GM19438 (cell line): ENCODE measurements around the gene EFCC1.
"Not testable (repeated sequence)": the region's sequence is repeated elsewhere in the genome, so short reads cannot be mapped to it uniquely, and the experiment has no call there.

Experiments
- ATAC-seq: cut with Tn5 transposase; IDR thresholded peaks from one replicate; pipeline ENCODE4 v1.9.1; 2021; ENCODE audit warnings: low read depth; ENCODE audit not compliant: unreplicated experiment

Gene EFCC1

GRCh38 chr3:129051871-129052340 is 50.8 kb downstream of the EFCC1 start:
- no peak for ATAC-seq

- ATAC-seq = no peak
These were observed 51.6 kb downstream of the EFCC1 start for GRCh38 chr3:129052675-129053074.

DNA sequence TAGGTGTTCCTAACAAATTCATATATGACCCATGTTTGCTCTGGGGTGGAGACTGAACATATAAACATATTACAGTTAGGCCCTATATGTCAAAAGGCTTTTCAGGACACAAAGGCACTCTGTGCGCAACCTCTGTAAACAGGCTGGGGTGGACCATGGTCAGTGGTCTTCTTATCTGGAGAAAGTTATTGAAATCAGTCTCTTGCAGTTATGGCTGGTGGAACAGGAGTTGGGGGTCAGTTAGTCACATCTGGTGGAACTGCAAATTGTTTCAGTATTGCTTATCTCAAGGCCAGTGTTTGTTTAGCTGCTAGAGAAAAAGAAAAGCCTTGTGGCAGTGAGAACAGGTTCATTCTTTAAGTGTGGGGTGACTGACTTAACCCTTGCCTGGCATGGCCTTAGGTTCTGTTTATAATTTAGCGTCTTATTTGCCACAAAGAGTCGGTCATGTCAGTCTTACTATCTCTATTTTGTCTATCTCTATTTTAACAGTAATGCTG is 53.6 kb downstream of the EFCC1 start:
- ATAC-seq = no peak

DNA sequence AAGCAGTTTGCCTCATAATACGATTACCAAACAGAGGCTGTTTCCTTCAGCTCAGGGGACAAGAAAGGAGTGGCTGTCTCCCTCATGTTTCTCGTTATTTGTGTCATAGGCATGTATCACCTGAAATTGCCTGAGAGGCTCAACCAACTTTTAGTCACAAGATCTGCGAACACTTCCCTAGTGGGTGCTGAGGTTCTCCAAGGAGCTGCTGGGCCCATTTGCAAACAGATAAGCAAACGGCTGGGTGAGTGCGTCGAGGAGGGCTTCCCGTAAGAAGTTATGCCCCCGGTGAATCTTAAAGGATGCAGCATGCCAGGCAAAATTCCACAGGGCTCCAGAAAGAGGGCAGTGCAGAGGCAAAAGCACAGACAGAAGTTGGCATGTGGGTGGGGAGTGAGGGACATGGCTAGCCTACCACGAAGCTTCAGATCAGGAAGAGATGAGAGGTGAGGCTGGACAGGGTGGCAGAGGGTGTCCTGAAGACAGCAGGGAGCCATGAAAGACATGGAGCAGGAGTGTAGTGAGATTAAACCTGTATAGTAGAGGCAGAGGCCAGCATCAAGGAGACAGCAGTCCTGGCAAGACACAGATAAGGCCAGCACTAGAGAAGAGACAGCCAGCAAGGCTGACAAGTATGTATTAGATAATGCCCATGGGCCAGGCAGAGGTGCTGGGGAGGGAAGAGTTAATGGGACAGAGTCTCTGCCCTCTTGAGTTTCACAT is 55.5 kb downstream of the EFCC1 start:
- ATAC-seq = no peak

DNA sequence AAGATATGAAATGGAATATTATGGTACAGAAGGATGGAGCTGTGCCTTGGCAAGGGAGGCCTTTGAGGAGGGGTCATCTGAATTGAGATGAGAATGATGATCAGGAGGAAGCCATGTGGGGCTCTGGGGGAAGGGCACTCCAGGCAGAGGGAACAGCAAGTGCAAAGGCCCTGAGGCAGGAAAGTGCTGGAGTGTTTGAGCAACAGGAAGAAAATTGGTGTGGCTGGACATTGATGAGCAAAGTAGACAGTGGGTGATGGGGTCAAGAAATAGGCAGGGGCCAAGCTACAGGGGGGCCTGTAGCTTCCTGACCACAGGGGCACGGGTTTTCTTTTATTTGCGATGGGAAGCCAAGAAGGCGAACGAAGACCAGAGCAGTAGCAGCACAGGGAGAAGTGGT is 56.1 kb downstream of the EFCC1 start:
- no peak for ATAC-seq

- ATAC-seq = no peak
These were observed 57.5 kb downstream of the EFCC1 start for GRCh38 chr3:129058441-129059200.

GRCh38 chr3:129059311-129059958 is 58.3 kb downstream of the EFCC1 start:
- ATAC-seq = no peak

- no peak for ATAC-seq
These were observed 59.3 kb downstream of the EFCC1 start, which contains the start of gene GP9 for GRCh38 chr3:129060276-129061022. TSS of gene GP9 (plus strand) at chr3:129060779. CDS start at chr3:129061740, 961 bp downstream.

DNA sequence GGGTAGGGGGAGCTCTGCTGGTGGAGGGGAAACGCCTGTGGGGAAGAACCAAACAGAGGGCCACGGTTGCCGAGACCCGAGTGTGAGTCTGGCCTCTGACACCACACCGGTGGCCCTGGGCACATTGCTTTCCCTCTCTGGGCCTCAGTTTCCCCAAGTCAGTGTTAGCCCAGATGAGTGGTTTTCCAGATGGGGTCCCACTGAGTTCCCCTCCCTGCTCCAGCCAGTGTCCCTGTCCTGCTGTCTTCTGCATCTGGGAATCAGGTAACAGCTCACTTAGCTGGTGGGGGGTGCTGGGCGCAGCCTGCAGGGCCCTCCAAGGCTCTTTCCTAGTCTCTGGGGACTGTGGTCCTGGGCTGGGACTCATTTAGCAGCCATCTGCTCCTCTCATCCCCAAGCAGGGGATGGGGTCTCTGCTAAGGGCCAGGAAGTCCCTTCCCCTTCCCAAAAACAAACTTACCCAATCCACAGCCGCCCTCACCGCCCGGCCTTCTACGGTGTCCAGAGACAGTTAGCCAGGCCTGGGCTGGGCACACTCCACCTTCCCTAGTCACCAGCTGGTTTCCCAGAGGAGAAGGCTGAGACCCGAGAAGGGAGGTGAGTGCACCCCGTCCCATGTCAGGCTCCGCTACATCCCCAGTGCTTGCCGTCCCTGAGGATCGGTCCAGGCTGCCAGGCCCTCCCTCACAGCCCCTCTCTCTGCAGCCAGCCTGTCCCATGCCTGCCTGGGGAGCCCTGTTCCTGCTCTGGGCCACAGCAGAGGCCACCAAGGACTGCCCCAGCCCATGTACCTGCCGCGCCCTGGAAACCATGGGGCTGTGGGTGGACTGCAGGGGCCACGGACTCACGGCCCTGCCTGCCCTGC is 60.2 kb downstream of the EFCC1 start:
- no peak for ATAC-seq

DNA sequence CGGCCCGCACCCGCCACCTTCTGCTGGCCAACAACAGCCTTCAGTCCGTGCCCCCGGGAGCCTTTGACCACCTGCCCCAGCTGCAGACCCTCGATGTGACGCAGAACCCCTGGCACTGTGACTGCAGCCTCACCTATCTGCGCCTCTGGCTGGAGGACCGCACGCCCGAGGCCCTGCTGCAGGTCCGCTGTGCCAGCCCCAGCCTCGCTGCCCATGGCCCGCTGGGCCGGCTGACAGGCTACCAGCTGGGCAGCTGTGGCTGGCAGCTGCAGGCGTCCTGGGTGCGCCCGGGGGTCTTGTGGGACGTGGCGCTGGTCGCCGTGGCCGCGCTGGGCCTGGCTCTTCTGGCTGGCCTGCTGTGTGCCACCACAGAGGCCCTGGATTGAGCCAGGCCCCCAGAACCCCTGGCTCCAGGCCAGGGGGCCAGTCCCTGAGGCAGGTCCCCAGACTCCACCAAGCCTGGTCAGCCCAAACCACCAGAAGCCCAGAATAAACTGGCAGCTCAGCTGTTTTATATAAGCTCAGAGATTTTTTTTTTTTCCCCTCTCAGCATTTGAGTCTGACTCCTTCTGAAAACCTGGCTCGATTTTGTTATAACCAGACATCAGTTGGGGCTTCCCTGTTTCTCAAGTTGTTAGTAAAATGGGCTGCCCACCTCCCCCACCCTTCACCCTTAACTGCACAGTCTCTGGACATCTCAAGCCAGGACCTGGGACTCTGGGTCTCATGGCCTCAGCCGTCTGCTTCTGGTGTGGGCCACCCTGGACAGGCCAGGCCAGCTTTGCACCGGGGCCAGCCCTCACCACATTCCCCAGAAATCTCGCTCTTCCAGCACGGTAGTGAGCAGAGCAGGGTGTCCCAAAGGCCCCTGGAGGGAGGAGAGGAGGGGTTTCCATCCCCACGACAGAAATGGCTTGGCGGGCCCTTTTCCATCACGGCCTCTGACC is 61.1 kb downstream of the EFCC1 start:
- ATAC-seq = no peak

DNA sequence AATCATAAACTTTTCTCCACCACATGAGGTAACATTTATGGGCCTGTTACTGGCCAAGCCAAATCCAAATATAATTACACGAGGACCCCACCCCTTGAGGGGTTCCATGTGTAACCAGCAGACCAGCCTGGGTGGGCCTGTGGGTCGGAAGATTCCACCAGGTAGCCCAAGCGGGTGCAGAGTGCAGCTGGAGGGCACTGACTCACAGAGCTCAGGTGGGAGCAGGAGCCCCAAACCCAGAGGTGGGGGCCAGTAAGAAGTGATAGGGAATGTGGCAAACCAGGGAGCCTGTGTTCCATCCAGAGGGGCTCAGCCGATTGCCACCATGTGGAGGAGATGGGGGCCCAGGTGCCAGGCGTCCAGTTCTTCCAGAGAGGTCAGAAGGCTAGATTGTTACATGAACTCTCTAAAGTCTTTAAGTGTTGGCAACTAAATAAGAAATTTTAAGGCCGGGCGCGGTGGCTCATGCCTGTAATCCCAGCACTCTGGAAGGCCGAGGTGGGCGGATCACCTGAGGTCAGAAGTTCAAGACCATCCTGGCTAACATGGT is 62.1 kb downstream of the EFCC1 start:
- ATAC-seq = no peak

DNA sequence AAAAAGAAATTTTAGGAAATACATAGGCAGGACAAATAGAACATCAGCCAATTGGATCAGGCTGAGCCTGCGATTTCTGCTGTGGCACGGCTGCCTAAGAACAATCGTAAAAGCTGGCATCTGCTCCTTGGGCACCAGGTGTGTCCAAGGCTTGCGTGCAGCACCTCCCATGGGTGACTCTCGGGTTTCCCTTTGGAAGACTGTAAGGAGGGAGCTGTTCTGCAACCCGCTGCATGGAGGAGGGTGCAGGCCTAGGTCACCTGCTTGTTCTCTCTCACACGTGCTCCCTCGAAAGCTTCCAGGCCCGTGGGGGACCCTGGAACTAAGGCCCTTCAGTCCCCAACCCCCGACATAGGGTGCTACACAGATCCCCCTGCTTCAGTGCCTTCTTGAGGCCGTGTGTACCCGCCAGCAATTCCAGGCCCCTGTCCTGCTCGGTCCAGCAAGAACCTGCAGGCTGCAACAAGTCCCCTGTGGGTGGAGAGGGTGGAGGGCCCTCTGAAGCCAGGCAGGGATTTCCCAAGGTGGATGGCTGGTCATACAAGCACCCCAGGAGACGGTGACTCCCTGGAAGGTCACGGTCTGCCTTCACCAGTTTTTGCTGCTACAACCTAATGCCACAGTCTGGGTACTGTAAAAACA is 62.9 kb downstream of the EFCC1 start:
- no peak for ATAC-seq

- no peak for ATAC-seq
These were observed 64.1 kb downstream of the EFCC1 start for GRCh38 chr3:129065016-129065719.

- ATAC-seq = no peak
These were observed 64.6 kb downstream of the EFCC1 start for GRCh38 chr3:129065720-129066073.

GRCh38 chr3:129067719-129068118 is 66.6 kb downstream of the EFCC1 start:
- not testable (repeated sequence) for ATAC-seq

- ATAC-seq = no peak
These were observed 67.3 kb downstream of the EFCC1 start for GRCh38 chr3:129068291-129068886.
